A549 (cell line): ENCODE data around the gene ZMYND19. TPM values are rescaled to one million over a fixed set of nuclear protein-coding genes. Genes with fewer than 3 reads are reported as not detected.
"Not testable (repeated sequence)": the region's sequence is repeated elsewhere in the genome, so short reads cannot be mapped to it uniquely, and the experiment has no call there.

ENCODE experiments used
- ATAC-seq, 2 experiments: fragments of 200-7000 bp in 1 of 2; fragments of >200 bp in 1 of 2; cut with Nextera tagmentation in 1 of 2; cut with Tn5 transposase in 1 of 2; 3 replicates each; pipeline versions ENCODE4 v1.8.0 to v1.9.1; 2018 to 2020; ENCODE audit warnings: mild to moderate bottlenecking in 1 of 2, moderate library complexity in 1 of 2
- CTCF ChIA-PET: fragments of 300-600 bp; sonication (Branson Sonifier 250); formaldehyde crosslinking; extraction: SDS; loops from one replicate; lab custom pipeline; 2021; ENCODE audit warnings: antibody characterized with exemption, inconsistent platforms; lab: Yijun Ruan, JAX
- POLR2A ChIA-PET: fragments of 350-600 bp; formaldehyde crosslinking; extraction: SDS; loops from one replicate; lab custom pipeline; 2021; ENCODE audit warnings: antibody characterized with exemption, inconsistent platforms; lab: Yijun Ruan, JAX
- DNase-seq, 2 experiments: peaks; one replicate each; pipeline versions ENCODE4 v3.0.0 to v3.0.0-alpha.2; 2011 to 2016; ENCODE audit warnings: low read depth in 1 of 2, low spot score in 1 of 2
- FAIRE-seq: peaks from 2 replicates; lab custom pipeline; 2011; peaks lifted over from hg19 to GRCh38; lab: Jason Lieb, UNC
- H3K27ac ChIP-seq, 2 experiments: fragments of >200 bp; sonication (Bioruptor Twin); formaldehyde crosslinking; 3 replicates each; pipeline ENCODE4 v1.5.1; 2016 to 2017
- H3K4me1 ChIP-seq: fragments of >200 bp; sonication (Bioruptor Twin); formaldehyde crosslinking; 3 replicates; pipeline ENCODE4 v1.6.1; 2016
- H3K4me2 ChIP-seq: fragments of >200 bp; sonication (Bioruptor Twin); formaldehyde crosslinking; 3 replicates; pipeline ENCODE4 v1.6.1; 2016
- H3K4me3 ChIP-seq: fragments of >200 bp; sonication (Bioruptor Twin); formaldehyde crosslinking; 3 replicates; pipeline ENCODE4 v1.5.1; 2016
- H3K9me3 ChIP-seq: fragments of >200 bp; sonication (Bioruptor Twin); formaldehyde crosslinking; 3 replicates; pipeline ENCODE4 v1.6.1; 2016
- BCL3 ChIP-seq: fragments of >200 bp; sonication (Bioruptor Twin); formaldehyde crosslinking; IDR thresholded peaks from 3 replicates; pipeline ENCODE4 v1.6.1; 2016
- BHLHE40 ChIP-seq: IDR thresholded peaks from 2 replicates; pipeline ENCODE4 v1.6.1; 2012; ENCODE audit warnings: low read depth, low read length, inconsistent platforms
- CBX8 ChIP-seq: fragments of 200-600 bp; sonication (generic); IDR thresholded peaks from 2 replicates; pipeline ENCODE4 v1.6.1; 2016
- CEBPB ChIP-seq, 2 experiments: fragments of >200 bp in 1 of 2; sonication (Bioruptor Twin) in 1 of 2; formaldehyde crosslinking in 1 of 2; IDR thresholded peaks; 2 replicates each; pipeline ENCODE4 v1.6.1; 2012 to 2016
- E2F6 ChIP-seq: IDR thresholded peaks from 2 replicates; pipeline ENCODE4 v1.6.1; 2012; ENCODE audit warnings: low read depth, borderline replicate concordance
- EHMT2 ChIP-seq: fragments of 200-600 bp; sonication (generic); IDR thresholded peaks from 2 replicates; pipeline ENCODE4 v1.6.1; 2016; ENCODE audit warnings: antibody characterized with exemption, low read depth, mild to moderate bottlenecking, moderate library complexity
- ELK1 ChIP-seq: fragments of 150-350 bp; IDR thresholded peaks from 2 replicates; pipeline ENCODE4 v1.6.1; 2014; ENCODE audit warnings: low read depth, mild to moderate bottlenecking, low read length
- ESRRA ChIP-seq: fragments of 150-350 bp; IDR thresholded peaks from 2 replicates; pipeline ENCODE4 v1.6.1; 2014; ENCODE audit warnings: mild to moderate bottlenecking, low read length, borderline replicate concordance
- FOSL2 ChIP-seq, 2 experiments: fragments of 450-650 bp in 1 of 2; fragments of >200 bp in 1 of 2; sonication (Bioruptor Twin) in 1 of 2; formaldehyde crosslinking; IDR thresholded peaks; 2 replicates each; pipeline versions ENCODE4 v1.5.0 to v1.6.1; 2016 to 2020; ENCODE audit warnings: mild to moderate bottlenecking in 1 of 2, moderate library complexity in 1 of 2
- HOXB5 ChIP-seq: fragments of 250-450 bp; sonication (Bioruptor Pico); IDR thresholded peaks from 2 replicates; pipeline ENCODE4 v1.5.0; 2020; ENCODE audit warnings: mild to moderate bottlenecking, moderate library complexity
- MAX ChIP-seq: IDR thresholded peaks from 2 replicates; pipeline ENCODE4 v1.6.1; 2012
- MAZ ChIP-seq: fragments of 150-350 bp; IDR thresholded peaks from 2 replicates; pipeline ENCODE4 v1.6.1; 2014; ENCODE audit warnings: antibody characterized with exemption, low read depth, low read length, borderline replicate concordance
- NPAS2 ChIP-seq: fragments of 250-450 bp; sonication (Bioruptor Pico); IDR thresholded peaks from 2 replicates; pipeline ENCODE4 v1.8.0; 2022; ENCODE audit warnings: mild to moderate bottlenecking, moderate library complexity, borderline replicate concordance
- NR3C1 ChIP-seq: fragments of >200 bp; sonication (Bioruptor Twin); formaldehyde crosslinking; IDR thresholded peaks from 3 replicates; pipeline ENCODE4 v1.6.1; 2017
- PBX3 ChIP-seq: IDR thresholded peaks from 2 replicates; pipeline ENCODE4 v1.6.1; 2012
- PHF8 ChIP-seq: fragments of 200-600 bp; sonication (generic); IDR thresholded peaks from 2 replicates; pipeline ENCODE4 v1.6.1; 2016; ENCODE audit warnings: low read depth, mild to moderate bottlenecking, antibody characterized with exemption, moderate library complexity, borderline replicate concordance
- POLR2A ChIP-seq: IDR thresholded peaks from 2 replicates; pipeline ENCODE4 v1.6.1; 2012; ENCODE audit warnings: mild to moderate bottlenecking, low read length
- RCOR1 ChIP-seq: fragments of 150-350 bp; IDR thresholded peaks from 2 replicates; pipeline ENCODE4 v1.6.1; 2014; ENCODE audit warnings: antibody characterized with exemption, low read length, low read depth
- RFX5 ChIP-seq: fragments of 450-650 bp; IDR thresholded peaks from 2 replicates; pipeline ENCODE4 v1.7.1; 2014; ENCODE audit warnings: antibody characterized with exemption, mild to moderate bottlenecking, moderate library complexity
- SMC3 ChIP-seq: fragments of >200 bp; sonication (Bioruptor Twin); formaldehyde crosslinking; IDR thresholded peaks from 3 replicates; pipeline ENCODE4 v1.6.1; 2018; ENCODE audit warnings: inconsistent platforms
- SREBF2 ChIP-seq: fragments of 450-650 bp; IDR thresholded peaks from 2 replicates; pipeline ENCODE4 v1.6.1; 2014; ENCODE audit warnings: mild to moderate bottlenecking, moderate library complexity
- TFCP2L1 ChIP-seq: fragments of 250-450 bp; sonication (Bioruptor Pico); IDR thresholded peaks from 2 replicates; pipeline ENCODE4 v1.5.0; 2021; ENCODE audit warnings: mild to moderate bottlenecking
- TP53 ChIP-seq: fragments of 250-450 bp; sonication (Bioruptor Pico); IDR thresholded peaks from 2 replicates; pipeline ENCODE4 v1.5.0; 2021; ENCODE audit warnings: mild to moderate bottlenecking, moderate library complexity
- USF2 ChIP-seq: fragments of 450-650 bp; IDR thresholded peaks from 2 replicates; pipeline ENCODE4 v1.6.1; 2014; ENCODE audit warnings: antibody characterized with exemption
- WGBS: methylation state at CpG from one replicate; pipeline ENCODE4 v1.1.6; 2017; ENCODE audit errors: missing lambda C conversion rate; 5-methylcytosine and 5-hydroxymethylcytosine counted together
- polyA plus RNA-seq, 4 experiments: library from polyadenylated mRNA; depleted of rRNA in 3 of 4; stranded (reverse); fragments of >200 nt; fragmentation: RNase III in 1 of 4; extraction: RNeasy Plus Mini Kit Qiagen cat#74134 plus additional on column Dnase treatment in 1 of 4; gene quantifications; 2 replicates in 3 of 4; 3 replicates in 1 of 4; pipeline ENCODE4 v1.2.3, GENCODE V29; 2011 to 2017

ZMYND19 gene
- polyA plus RNA-seq, 2 of the 4 experiments (the other 2 are of a cell fraction) = 19.6 to 38.7 TPM

- Histone ChIP-seq H3K4me2 (no peak overlapping the region), H3K9me3 (no peaks in the 10 kb centered on the region), H3K27ac (no peak overlapping the region), H3K4me1 (peaks cover 10% of the 10 kb centered on the region), H3K4me3 (no peak overlapping the region)
- DNase-seq = no peak
- FAIRE-seq = no peak
- ChIA-PET CTCF (interaction anchor here (0.6 to 3.8 kb wide), 3 partner anchors 10 to 912 kb away, joined by 5 to 14 read pairs (median 6); partner anchors contain the start of gene DPH7), POLR2A (no interaction called here)
- WGBS = 95% methylated on average over 10 of the region's 10 CpGs
- TF ChIP-seq USF2 (no peak), POLR2A (no peak), MAZ (no peak)
- ATAC-seq = no peak
Measured at GRCh38 chr9:137555179-137555578, 35.1 kb downstream of the ZMYND19 start.

GRCh38 chr9:137554349-137554748 lies 36.0 kb downstream of the ZMYND19 start:
- POLR2A ChIA-PET = no interaction called here
- FAIRE-seq (no peak), DNase-seq (no peak), ATAC-seq (no peak)
- 91% methylated on average over 1 of the region's 1 CpG for WGBS
- TF ChIP-seq BCL3 (no peak), CEBPB (IDR thresholded peaks at IDR 0.05) (no peak), TP53 (CRISPR knock-in tag) (no peak), ELK1 (no peak), NPAS2 (CRISPR knock-in tag) (no peak), EHMT2 (no peak), BHLHE40 (no peak), SREBF2 (no peak)
- H3K27ac ChIP-seq = no peak overlapping the region
- no peaks in the 10 kb centered on the region for H3K9me3 ChIP-seq
- H3K4me2 ChIP-seq = no peak overlapping the region
- H3K4me3 ChIP-seq = no peak overlapping the region
- CTCF ChIA-PET = interaction anchor here (0.6 to 3.8 kb wide), 4 partner anchors 9 to 399 kb away, joined by 3 to 14 read pairs (median 4); partner anchors contain the start of gene DPH7
- H3K4me1 ChIP-seq = peaks cover 15% of the 10 kb centered on the region

- H3K9me3 ChIP-seq, ATAC-seq, H3K27ac ChIP-seq, FAIRE-seq, H3K4me3 ChIP-seq, POLR2A ChIA-PET, DNase-seq, H3K4me2 ChIP-seq: not testable (repeated sequence)
- CTCF ChIA-PET = interaction anchor here (0.6 to 3.8 kb wide), 6 partner anchors 19 to 398 kb away, joined by 3 to 14 read pairs (median 3); partner anchors contain the start of gene DPH7
- H3K4me1 ChIP-seq = peaks cover 15% of the 10 kb centered on the region
- WGBS = 92% methylated on average over 10 of the region's 10 CpGs
Measured at GRCh38 chr9:137553654-137554053, 36.7 kb downstream of the ZMYND19 start.

GRCh38 chr9:137552022-137552768 lies 38.1 kb downstream of the ZMYND19 start:
- Histone ChIP-seq H3K9me3 (no peaks in the 10 kb centered on the region), H3K4me2 (peak overlapping the region; percentile 84), H3K27ac (peak overlapping the region; percentile 80 to 96), H3K4me3 (peak overlapping the region; percentile 77), H3K4me1 (peaks cover 15% of the 10 kb centered on the region)
- FAIRE-seq = no peak
- peak; percentile 44 to 63 for ATAC-seq
- peak; percentile 36 to 41 for DNase-seq
- CTCF ChIA-PET = interaction anchor here (0.7 to 3.8 kb wide), 8 partner anchors 8 to 250 kb away, joined by 3 to 14 read pairs (median 6); partner anchors contain the start of genes DPH7 and NRARP
- 21% methylated on average over 11 of the region's 58 CpGs for WGBS
- POLR2A ChIA-PET = interaction anchor here (0.5 to 1.5 kb wide), 5 partner anchors 10 to 312 kb away, joined by 3 to 6 read pairs (median 5); partner anchors contain the start of genes ARRDC1, DPH7 and TUBB4B
- TF ChIP-seq NR3C1 (no peak), CBX8 (no peak), MAX (no peak; the same call in 1 of the 2 replicates), HOXB5 (CRISPR knock-in tag) (no peak), E2F6 (peak; percentile 30; the same call in 1 of the 2 replicates), PHF8 (peak; percentile 44; the same call in 1 of the 2 replicates), RFX5 (no peak), RCOR1 (no peak), PBX3 (no peak; the same call in 1 of the 2 replicates), TP53 (CRISPR knock-in tag) (0 out of 2 replicates have a peak, but pooled peaks have one; percentile 63), TFCP2L1 (CRISPR knock-in tag) (no peak), SMC3 (no peak), FOSL2 (IDR thresholded peaks at IDR 0.05) (no peak), FOSL2 (CRISPR knock-in tag; IDR thresholded peaks at IDR 0.05) (no peak), ESRRA (no peak)
